ENCODE data around the gene MAP3K21.

The MAP3K21 gene

DNA sequence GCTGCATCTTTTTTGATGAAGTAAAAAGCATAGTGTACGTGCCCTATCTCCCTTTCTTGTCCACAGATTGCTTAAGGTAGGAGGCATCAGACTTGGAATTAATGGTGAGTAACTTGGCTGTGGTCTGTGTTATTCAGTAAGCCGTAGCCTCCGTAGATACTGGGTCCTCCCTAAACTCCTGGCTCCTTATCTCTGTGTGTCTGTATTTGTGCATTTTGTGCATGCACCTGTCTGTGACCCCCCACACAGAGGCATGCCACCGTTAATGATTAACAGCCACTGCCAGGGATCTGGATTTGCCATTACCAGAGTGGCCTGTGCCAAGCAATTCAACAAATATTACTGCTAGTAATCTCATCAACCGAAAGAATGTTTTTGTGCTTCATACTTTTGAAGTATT is 31.9 kb downstream of the MAP3K21 start (continued):
- TF ChIP-seq, protein P1, sequence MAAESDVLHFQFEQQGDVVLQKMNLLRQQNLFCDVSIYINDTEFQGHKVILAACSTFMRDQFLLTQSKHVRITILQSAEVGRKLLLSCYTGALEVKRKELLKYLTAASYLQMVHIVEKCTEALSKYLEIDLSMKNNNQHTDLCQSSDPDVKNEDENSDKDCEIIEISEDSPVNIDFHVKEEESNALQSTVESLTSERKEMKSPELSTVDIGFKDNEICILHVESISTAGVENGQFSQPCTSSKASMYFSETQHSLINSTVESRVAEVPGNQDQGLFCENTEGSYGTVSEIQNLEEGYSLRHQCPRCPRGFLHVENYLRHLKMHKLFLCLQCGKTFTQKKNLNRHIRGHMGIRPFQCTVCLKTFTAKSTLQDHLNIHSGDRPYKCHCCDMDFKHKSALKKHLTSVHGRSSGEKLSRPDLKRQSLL (tag by site-specific recombination; IDR thresholded peaks at IDR 0.05): no peak
- TF ChIP-seq ZBTB8A (tag by site-specific recombination; IDR thresholded peaks at IDR 0.05) (no peak), ZBTB20 (tag by site-specific recombination; IDR thresholded peaks at IDR 0.05) (peak; percentile 49; the same call in 1 of the 2 replicates), ATF2 (tag by site-specific recombination; IDR thresholded peaks at IDR 0.05; ENCODE audit: low read depth) (no peak), ZNF157 (tag by site-specific recombination; IDR thresholded peaks at IDR 0.05) (no peak), SP3 (tag by site-specific recombination; IDR thresholded peaks at IDR 0.05) (no peak), HOXA7 (CRISPR knock-in tag; IDR thresholded peaks at IDR 0.05; ENCODE audit: borderline replicate concordance) (no peak), ZNF266 (tag by site-specific recombination; IDR thresholded peaks at IDR 0.05; ENCODE audit: low read depth) (no peak), ZNF610 (tag by site-specific recombination; IDR thresholded peaks at IDR 0.05; ENCODE audit: borderline replicate concordance) (no peak), ZNF426 (tag by site-specific recombination; IDR thresholded peaks at IDR 0.05) (no peak), ZNF24 (tag by site-specific recombination; IDR thresholded peaks at IDR 0.05) (no peak), ZNF629 (tag by site-specific recombination; IDR thresholded peaks at IDR 0.05) (no peak), WT1 (tag by site-specific recombination; IDR thresholded peaks at IDR 0.05) (peak; percentile 63), ZNF76 (tag by site-specific recombination; IDR thresholded peaks at IDR 0.05; ENCODE audit: borderline replicate concordance, low read depth) (no peak), ZNF248 (tag by site-specific recombination; IDR thresholded peaks at IDR 0.05) (no peak), ZNF37A (tag by site-specific recombination; IDR thresholded peaks at IDR 0.05) (no peak), ZNF514 (tag by site-specific recombination; IDR thresholded peaks at IDR 0.05) (no peak), ZBTB26 (tag by site-specific recombination; optimal IDR thresholded peaks at IDR 0.05) (no peak), EGR2 (tag by site-specific recombination; IDR thresholded peaks at IDR 0.05; ENCODE audit: low read depth) (no peak), ZNF114 (tag by site-specific recombination; IDR thresholded peaks at IDR 0.05) (no peak)
- TF ChIP-seq, protein P2, sequence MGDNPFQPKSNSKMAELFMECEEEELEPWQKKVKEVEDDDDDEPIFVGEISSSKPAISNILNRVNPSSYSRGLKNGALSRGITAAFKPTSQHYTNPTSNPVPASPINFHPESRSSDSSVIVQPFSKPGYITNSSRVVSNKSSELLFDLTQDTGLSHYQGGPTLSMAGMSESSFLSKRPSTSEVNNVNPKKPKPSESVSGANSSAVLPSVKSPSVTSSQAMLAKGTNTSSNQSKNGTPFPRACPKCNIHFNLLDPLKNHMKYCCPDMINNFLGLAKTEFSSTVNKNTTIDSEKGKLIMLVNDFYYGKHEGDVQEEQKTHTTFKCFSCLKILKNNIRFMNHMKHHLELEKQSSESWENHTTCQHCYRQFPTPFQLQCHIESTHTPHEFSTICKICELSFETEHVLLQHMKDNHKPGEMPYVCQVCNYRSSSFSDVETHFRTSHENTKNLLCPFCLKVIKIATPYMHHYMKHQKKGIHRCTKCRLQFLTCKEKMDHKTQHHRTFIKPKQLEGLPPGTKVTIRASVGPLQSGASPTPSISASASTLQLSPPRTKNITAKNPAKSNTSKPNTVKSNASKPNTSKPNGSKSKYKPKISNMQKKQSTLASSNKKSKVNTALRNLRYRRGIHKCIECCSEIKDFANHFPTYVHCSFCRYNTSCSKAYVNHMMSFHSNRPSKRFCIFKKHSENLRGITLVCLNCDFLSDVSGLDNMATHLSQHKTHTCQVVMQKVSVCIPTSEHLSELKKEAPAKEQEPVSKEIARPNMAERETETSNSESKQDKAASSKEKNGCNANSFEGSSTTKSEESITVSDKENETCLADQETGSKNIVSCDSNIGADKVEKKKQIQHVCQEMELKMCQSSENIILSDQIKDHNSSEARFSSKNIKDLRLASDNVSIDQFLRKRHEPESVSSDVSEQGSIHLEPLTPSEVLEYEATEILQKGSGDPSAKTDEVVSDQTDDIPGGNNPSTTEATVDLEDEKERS (tag by site-specific recombination; IDR thresholded peaks at IDR 0.05): no peak
- TF ChIP-seq, protein P3, sequence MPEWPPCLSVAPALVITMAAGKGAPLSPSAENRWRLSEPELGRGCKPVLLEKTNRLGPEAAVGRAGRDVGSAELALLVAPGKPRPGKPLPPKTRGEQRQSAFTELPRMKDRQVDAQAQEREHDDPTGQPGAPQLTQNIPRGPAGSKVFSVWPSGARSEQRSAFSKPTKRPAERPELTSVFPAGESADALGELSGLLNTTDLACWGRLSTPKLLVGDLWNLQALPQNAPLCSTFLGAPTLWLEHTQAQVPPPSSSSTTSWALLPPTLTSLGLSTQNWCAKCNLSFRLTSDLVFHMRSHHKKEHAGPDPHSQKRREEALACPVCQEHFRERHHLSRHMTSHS (tag by site-specific recombination; IDR thresholded peaks at IDR 0.05): no peak

Data from HEK293 (cell line).